ENCODE data around the gene RLN1.

The RLN1 gene

GRCh38 chr9:5301544-5301943, 38.1 kb downstream of the RLN1 start:
- H3K4me1 Mint-ChIP-seq = peaks cover 3% of the 10 kb centered on the region
- H3K4me3 Mint-ChIP-seq = no peak overlapping the region
- ATAC-seq (ENCODE audit: low read depth) (no peak), DNase-seq (ENCODE audit: low spot score in 2 of 2) (no peak)
- peaks cover 5% of the 10 kb centered on the region for H3K9me3 Mint-ChIP-seq
- peaks cover 8% of the 10 kb centered on the region for H3K36me3 Mint-ChIP-seq
- no peaks in the 10 kb centered on the region for H3K27me3 Mint-ChIP-seq
- H3K27ac Mint-ChIP-seq = peak overlapping the region; percentile 41

DNA sequence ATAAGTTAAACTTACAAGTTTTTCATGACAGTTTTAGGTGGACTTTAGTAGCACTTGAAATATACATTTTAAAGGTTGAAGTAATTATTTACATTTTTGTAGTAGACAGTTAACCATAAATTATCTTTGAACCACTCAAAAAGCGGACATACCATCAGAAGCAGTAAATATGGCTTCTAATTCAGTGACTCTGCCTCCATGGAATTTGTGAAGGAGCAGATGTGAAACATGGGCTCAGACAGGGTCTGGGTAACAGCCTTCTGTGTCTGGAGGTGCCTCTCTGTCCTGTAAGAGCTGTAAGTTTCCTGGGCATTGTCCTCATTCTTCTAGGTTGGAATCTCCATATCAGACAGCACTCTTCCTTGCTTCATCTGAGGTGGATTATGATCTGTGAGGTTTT, 47.5 kb downstream of the RLN1 start:
- peaks cover 13% of the 10 kb centered on the region for H3K9me3 Mint-ChIP-seq
- peaks cover 4% of the 10 kb centered on the region for H3K27me3 Mint-ChIP-seq
- H3K27ac Mint-ChIP-seq = no peak overlapping the region
- peaks cover 24% of the 10 kb centered on the region for H3K36me3 Mint-ChIP-seq
- no peaks in the 10 kb centered on the region for H3K4me1 Mint-ChIP-seq
- DNase-seq (ENCODE audit: low spot score in 2 of 2) (no peak), ATAC-seq (ENCODE audit: low read depth) (no peak)
- no peak overlapping the region for H3K4me3 Mint-ChIP-seq

DNA sequence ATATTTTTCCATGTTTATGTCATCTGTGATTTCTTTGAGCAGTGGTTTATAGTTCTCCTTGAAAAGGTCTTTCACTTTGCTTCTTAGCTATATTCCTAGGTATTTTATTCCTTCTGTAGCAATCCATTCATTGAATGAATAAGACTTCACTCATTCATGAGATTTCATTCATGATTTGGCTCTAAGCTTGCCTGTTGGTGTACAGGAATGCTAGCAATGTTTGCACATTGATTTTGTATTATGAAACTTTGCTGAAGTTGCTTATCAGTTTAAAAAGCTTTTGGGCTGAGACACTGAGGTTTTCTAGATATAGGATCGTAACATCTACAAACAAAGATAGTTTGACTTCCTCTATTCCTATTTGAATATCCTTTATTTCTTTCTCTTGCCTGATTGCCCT, 51.1 kb downstream of the RLN1 start:
- peaks cover 13% of the 10 kb centered on the region for H3K9me3 Mint-ChIP-seq
- H3K4me3 Mint-ChIP-seq = no peak overlapping the region
- ATAC-seq (ENCODE audit: low read depth) (no peak), DNase-seq (ENCODE audit: low spot score in 2 of 2) (no peak)
- H3K27me3 Mint-ChIP-seq = peaks cover 7% of the 10 kb centered on the region
- H3K27ac Mint-ChIP-seq = no peak overlapping the region
- H3K4me1 Mint-ChIP-seq = no peaks in the 10 kb centered on the region
- peaks cover 7% of the 10 kb centered on the region for H3K36me3 Mint-ChIP-seq

DNA sequence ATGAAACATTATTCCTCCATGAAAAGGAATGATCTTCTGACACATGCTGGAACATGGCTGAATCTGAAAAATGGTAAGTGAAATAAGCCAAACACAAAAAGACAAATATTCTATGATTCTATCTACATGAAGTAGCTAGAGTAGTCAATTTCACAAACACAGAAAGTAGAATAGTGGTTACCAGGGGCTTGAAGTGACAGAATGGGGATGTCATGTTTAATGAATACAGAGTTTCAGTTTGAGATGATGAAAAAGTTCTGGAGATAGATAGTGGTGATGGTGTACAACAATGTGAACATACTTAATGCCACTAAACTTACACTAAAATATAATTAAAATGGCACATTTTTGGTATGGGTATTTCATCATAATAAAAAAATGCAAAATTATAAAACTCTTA, 53.4 kb downstream of the RLN1 start:
- H3K9me3 Mint-ChIP-seq = peaks cover 13% of the 10 kb centered on the region
- no peak overlapping the region for H3K4me3 Mint-ChIP-seq
- no peaks in the 10 kb centered on the region for H3K4me1 Mint-ChIP-seq
- no peak overlapping the region for H3K27ac Mint-ChIP-seq
- H3K27me3 Mint-ChIP-seq = peaks cover 7% of the 10 kb centered on the region
- peaks cover 4% of the 10 kb centered on the region for H3K36me3 Mint-ChIP-seq
- DNase-seq (ENCODE audit: low spot score in 2 of 2) (no peak), ATAC-seq (ENCODE audit: low read depth) (no peak)

Data from memory B cell (primary cell).